GM15510 (cell line): ENCODE results near the gene IGFBP4.

ENCODE experiments used
- POLR2A ChIP-seq: IDR thresholded peaks from 3 replicates; pipeline ENCODE4 v1.6.1; 2011; ENCODE audit warnings: borderline replicate concordance; ENCODE audit not compliant: insufficient read length; ENCODE audit errors: extremely low read depth

The IGFBP4 gene

GRCh38 chr17:40497695-40498094, 54.4 kb downstream of the IGFBP4 start:
- TF ChIP-seq POLR2A = no peak

- no peak for TF ChIP-seq POLR2A
These were observed 55.2 kb downstream of the IGFBP4 start for GRCh38 chr17:40498281-40499084.

DNA sequence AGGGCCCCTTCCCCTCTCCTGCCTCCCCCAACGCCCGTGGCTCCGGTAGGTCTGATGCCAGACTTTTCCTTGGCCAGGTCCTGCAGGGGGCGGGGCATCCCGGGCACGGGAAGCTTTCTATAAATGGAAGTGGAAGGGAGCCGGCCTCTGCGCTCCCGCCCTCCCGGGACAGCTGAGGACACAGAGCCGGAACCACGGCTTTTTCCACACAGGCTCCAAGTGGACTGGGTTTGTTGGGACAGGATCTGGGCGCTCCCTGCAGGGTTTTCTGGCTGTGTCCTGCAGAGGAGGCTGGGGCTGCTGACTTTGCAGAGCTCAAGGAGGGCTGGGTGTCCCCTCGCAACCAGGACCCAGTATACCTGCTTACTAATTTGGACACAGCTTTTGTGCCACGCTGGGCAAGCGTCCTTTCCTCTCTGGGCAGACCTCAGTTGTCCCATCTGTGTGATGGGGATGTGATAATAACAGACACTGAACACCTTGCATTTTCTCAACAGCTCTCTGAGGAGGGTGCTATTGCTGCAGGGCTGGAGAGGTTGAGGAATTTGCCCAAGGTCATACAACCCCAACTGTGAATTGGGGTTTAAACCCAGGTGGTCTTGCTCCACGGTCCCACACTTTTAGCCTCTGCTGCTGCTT, 56.4 kb downstream of the IGFBP4 start:
- no peak for TF ChIP-seq POLR2A

GRCh38 chr17:40500190-40500589, 56.9 kb downstream of the IGFBP4 start:
- no peak for TF ChIP-seq POLR2A

- TF ChIP-seq POLR2A = no peak
These were observed 57.5 kb downstream of the IGFBP4 start for GRCh38 chr17:40500709-40501108.

- TF ChIP-seq POLR2A = no peak
These were observed 58.3 kb downstream of the IGFBP4 start, which contains the start of gene TNS4 for GRCh38 chr17:40501499-40501911. Gene TNS4 (minus strand): TSS chr17:40501623. CDS start chr17:40496425, 5,198 bp downstream.

DNA sequence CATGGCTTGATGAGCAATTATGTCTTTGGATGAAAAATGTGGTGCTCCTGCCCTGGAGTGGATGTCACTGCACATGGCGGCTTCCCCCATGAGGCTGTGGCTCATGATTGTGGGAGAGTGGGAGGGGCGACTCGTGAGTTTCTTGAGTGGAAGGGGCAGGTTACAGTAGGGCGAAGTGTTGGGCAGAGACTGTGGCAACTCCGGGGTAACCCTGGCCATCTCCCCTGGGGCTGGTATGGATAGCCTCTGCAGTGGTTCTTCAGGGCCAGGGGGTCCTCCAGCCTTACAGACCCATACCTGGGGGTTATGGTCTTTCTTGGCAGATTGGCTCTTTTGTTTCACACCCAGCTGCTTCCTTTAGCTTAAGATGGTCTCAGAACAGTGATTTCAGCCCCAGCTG, 59.5 kb downstream of the IGFBP4 start:
- no peak for TF ChIP-seq POLR2A

GRCh38 chr17:40503154-40503553, 59.9 kb downstream of the IGFBP4 start:
- TF ChIP-seq POLR2A = no peak

GRCh38 chr17:40506786-40507185, 63.5 kb downstream of the IGFBP4 start:
- TF ChIP-seq POLR2A = no peak
